GM19193 (cell line): ENCODE data around the gene ENPP6.

ENCODE experiments used
- POLR2A ChIP-seq: IDR thresholded peaks from 4 replicates; pipeline ENCODE4 v1.6.1; 2011; ENCODE audit not compliant: insufficient read depth, insufficient read length; ENCODE audit errors: extremely low read depth

The ENPP6 gene

DNA sequence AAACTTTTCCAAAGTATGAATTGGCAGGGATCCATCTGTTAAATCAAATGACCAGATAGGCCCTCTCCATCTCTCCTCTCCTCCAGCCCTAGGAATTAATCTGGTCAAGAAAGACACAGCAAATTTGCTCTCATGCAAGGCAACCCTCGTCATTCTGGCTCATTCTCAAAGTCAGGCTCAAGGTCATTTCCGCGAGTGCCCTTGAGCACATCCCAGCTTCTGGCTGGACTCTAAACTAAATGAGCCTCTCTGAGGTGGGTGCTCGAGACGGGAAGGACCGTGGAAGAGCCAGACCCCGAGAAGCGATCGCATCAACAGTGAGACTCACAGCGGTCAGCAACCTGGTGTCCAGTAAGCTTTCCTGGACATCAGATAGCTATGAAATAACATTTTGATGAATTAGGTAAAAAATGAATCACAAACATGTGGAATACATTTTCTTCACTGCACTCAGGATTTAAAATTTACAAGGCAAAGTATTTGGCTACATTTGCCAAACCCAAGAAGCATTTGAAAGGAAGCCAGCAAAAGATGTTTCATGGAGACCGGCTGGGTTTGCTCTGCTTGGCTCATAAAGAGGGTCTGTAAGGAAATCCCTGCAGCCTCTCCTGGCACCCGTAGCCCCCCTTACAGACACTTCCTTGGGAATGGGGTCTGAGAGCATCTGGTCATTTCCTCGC lies 121.0 kb downstream of the ENPP6 start:
- no peak for TF ChIP-seq POLR2A

GRCh38 chr4:184094532-184095159 lies 123.0 kb downstream of the ENPP6 start:
- TF ChIP-seq POLR2A = no peak

GRCh38 chr4:184091986-184092385 lies 125.7 kb downstream of the ENPP6 start:
- TF ChIP-seq POLR2A = no peak

GRCh38 chr4:184090571-184090970 lies 127.1 kb downstream of the ENPP6 start:
- no peak for TF ChIP-seq POLR2A

- TF ChIP-seq POLR2A = no peak
Observed at GRCh38 chr4:184080674-184081073, 137.0 kb downstream of the ENPP6 start.

- TF ChIP-seq POLR2A = no peak
Observed at GRCh38 chr4:184074677-184075388, 142.8 kb downstream of the ENPP6 start.

DNA sequence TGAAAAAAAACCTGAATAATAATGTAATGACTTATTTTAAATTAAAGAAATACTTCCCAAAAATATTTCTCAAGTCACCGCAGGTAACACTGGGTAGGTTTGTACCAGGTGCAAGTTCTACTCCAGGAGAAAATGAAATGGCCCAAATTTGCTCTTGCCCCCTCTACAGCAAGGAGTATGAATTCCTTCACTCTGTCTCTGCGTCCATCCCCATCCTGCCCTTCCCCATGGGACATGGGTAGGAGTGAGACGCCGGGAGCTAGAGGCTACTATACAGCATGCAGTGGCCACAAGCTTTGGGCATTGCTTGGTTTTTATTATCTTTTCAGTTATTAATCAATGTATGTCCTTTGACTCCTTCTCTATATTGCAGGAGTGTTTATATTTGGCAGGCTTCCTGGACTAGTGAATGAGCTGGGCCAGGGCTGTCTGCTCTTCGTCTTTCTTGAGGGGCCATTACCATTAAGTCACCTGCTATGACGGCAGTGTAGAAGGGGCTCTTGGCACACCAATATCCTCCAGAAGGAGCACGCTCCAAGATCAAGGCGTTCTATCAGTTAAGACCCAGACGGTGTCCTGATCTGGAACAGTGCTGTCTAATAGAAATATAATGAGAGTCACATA lies 149.6 kb downstream of the ENPP6 start:
- TF ChIP-seq POLR2A = no peak

DNA sequence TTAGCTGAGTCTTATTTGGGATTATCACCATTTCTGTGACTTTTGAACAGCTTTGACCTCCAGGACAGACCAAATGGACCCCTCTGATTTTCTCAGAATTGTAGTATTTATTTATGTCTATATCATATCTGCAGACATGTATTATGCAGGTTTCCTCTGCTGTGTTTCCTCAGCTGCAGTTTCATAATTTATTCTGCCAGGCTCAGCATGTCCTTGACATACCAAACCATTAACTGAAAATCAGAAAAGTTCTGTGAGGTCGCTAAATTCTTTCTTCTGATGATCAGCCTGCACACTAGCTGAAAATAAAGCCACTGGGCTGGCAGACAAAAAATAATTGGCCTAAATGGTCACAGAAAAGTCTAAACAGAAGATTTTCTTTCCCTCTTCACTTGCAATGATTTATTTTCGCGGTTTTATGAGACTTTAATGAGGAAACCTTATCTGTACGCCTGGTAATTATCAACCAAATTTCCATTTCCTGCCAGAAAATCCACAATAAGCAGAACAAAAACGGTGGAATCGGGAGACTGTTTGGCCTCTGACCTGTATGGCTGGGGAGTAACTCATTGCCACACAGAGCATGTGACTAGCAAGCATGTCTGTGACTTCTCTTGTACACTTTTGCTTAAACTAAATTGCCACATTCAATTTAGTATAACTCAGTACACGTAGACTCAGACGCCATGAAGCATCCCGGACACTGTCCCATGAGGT lies 150.9 kb downstream of the ENPP6 start:
- TF ChIP-seq POLR2A = no peak

DNA sequence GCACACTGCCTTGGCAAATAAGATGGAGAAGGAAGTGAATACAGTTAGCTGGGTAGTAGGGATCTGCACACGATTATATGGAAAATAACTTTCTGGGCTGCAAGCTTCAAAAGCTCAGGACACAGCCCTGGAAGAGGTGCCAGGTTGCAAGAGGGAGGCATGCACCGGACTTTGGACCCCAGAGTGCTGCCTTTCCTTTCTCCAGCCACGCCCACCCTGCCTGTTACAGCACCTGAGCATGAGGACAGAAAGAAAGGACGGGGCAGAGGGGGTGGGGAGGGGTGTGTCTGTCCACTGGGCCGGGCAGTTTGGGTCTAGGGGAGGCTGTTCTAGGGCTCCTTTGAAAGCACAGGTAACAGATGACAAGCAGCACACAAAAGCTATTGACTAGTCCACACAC lies 152.8 kb downstream of the ENPP6 start:
- TF ChIP-seq POLR2A = no peak

- TF ChIP-seq POLR2A = no peak
Observed at GRCh38 chr4:184062769-184063168, 154.9 kb downstream of the ENPP6 start.

DNA sequence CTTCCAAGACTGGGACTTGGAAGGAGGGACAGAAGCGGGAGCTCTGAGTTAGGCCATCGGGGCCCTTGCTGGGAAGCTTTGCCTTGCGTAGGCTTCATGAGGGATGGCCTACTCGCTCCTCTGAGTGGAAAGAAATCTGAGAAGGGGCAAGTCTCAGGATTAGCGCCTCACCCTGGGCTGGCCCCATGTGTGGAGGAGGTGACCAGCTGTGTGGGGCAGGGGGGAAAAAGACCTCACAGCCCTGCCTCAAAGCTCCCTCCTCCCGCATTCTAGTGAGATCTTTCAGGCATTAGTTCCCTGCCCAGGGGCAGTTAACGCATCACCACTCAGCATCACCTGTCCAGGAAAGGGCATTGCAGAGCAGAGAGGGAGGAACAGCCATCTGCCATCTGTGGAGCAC lies 156.1 kb downstream of the ENPP6 start:
- no peak for TF ChIP-seq POLR2A

DNA sequence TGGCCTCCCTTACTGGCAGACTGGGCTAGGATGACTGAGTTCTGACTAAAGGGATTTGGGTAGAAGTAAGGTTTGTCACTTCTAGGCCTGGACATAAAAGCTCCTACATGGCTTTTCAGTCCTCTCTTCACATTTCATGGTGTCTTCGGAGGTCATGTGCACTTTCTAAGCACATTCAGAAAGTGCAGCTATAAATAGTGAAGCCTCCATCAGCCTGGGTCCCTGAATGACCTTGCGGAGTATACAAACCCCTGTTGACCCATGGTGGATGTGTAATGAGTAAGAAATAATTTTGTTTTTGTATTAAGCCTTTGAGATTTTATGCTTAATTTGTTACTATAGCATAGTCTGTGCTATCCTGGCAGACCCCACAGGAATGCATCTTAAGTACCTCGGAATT lies 158.6 kb downstream of the ENPP6 start:
- no peak for TF ChIP-seq POLR2A

DNA sequence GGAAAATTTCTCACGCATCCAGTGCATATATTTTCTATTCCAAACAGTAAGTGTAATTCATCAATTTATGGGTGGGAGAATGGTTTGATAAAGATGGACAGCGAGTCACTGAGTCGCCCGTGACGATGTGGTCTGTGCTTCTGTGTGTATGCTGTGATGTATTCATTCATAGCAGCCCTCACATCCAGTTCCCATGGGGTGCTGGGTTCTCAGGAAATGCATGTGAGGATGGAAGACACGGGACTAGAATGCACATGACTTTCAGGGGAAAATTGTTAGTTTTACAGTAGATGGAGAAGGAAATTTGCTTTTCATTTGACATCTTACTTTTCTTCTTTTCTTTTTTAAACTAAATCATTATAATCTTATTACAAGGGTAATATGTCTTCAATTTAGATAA lies 159.6 kb downstream of the ENPP6 start:
- no peak for TF ChIP-seq POLR2A

DNA sequence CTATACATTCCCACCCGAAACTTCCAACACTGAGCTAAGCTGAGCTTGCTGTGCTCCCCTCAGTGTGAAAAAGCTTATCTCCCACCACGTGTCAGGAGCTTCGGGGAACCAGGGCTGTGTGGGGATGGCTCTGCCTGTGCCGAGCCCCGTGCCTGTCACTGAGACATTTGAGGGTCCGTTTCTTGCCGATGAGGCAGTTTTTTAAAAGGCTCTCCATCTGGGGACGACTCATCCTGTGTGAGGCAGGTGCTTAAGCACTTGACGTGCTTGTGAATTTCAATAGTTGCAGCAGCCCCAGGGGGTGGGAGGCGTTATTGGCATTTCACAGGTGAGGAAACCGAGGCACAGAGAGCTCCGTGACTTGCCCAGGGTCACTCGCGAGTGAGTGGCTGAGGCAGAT lies 160.8 kb downstream of the ENPP6 start:
- TF ChIP-seq POLR2A = no peak

GRCh38 chr4:184053434-184053833 lies 164.2 kb downstream of the ENPP6 start:
- no peak for TF ChIP-seq POLR2A
